HepG2 (cell line): ENCODE measurements around the gene SHANK2. TPM values are rescaled to one million over a fixed set of nuclear protein-coding genes. Genes with fewer than 3 reads are reported as not detected.

ENCODE experiments used
- GATAD1 ChIP-seq: IDR thresholded peaks from 2 replicates; pipeline ENCODE4 v1.6.1; 2016; ENCODE audit warnings: missing genetic modification reagents, missing compliant biosample characterization
- JUN ChIP-seq: sonication (generic); formaldehyde crosslinking; IDR thresholded peaks from 2 replicates; pipeline ENCODE4 v1.4.0; 2020; ENCODE audit warnings: mild to moderate bottlenecking, missing genetic modification reagents
- PCBP2 ChIP-seq: fragments of 200-400 bp; formaldehyde crosslinking; optimal IDR thresholded peaks from 2 replicates; pipeline ENCODE3; 2018; ENCODE audit warnings: low read length, low read depth; ENCODE audit not compliant: poor library complexity, severe bottlenecking
- PHB2 ChIP-seq: fragments of 450-650 bp; IDR thresholded peaks from 2 replicates; pipeline ENCODE4 v1.6.1; 2018; ENCODE audit not compliant: partially characterized antibody
- RARG ChIP-seq: sonication (generic); formaldehyde crosslinking; IDR thresholded peaks from 2 replicates; pipeline ENCODE4 v1.4.0; 2020; ENCODE audit warnings: low read depth, mild to moderate bottlenecking, missing genetic modification reagents
- SIX4 ChIP-seq: sonication (generic); formaldehyde crosslinking; IDR thresholded peaks from 2 replicates; pipeline ENCODE4 v1.4.0; 2020; ENCODE audit warnings: missing genetic modification reagents
- SOX6 ChIP-seq, 2 experiments: fragments of 450-650 bp in 1 of 2; sonication (generic) in 1 of 2; formaldehyde crosslinking in 1 of 2; IDR thresholded peaks; 2 replicates each; pipeline versions ENCODE4 v1.4.0 to v1.6.1; 2017 to 2020; ENCODE audit warnings: antibody characterized with exemption in 1 of 2, mild to moderate bottlenecking in 1 of 2, missing genetic modification reagents in 1 of 2
- SRSF1 ChIP-seq: fragments of 200-400 bp; formaldehyde crosslinking; optimal IDR thresholded peaks from 2 replicates; pipeline ENCODE3; 2017; ENCODE audit warnings: mild to moderate bottlenecking, low read depth, low read length, moderate library complexity
- ZNF143 ChIP-seq: sonication (generic); formaldehyde crosslinking; IDR thresholded peaks from 2 replicates; pipeline ENCODE4 v1.4.0; 2020; ENCODE audit warnings: missing genetic modification reagents
- ZNF350 ChIP-seq: sonication (generic); formaldehyde crosslinking; IDR thresholded peaks from 2 replicates; pipeline ENCODE4 v1.4.0; 2020; ENCODE audit warnings: mild to moderate bottlenecking, low read depth, missing genetic modification reagents, borderline replicate concordance
- ZNF543 ChIP-seq: sonication (generic); formaldehyde crosslinking; IDR thresholded peaks from 2 replicates; pipeline ENCODE4 v1.4.0; 2020; ENCODE audit warnings: mild to moderate bottlenecking, missing genetic modification reagents
- ZNF567 ChIP-seq: sonication (generic); formaldehyde crosslinking; IDR thresholded peaks from 2 replicates; pipeline ENCODE4 v1.8.1; 2023; ENCODE audit warnings: mild to moderate bottlenecking, missing genetic modification reagents, borderline replicate concordance
- polyA plus RNA-seq, 8 experiments: library from polyadenylated mRNA; depleted of rRNA in 3 of 8; stranded (reverse) in 7 of 8; unstranded in 1 of 8; fragments of >200 nt; fragmentation: Illumina TruSeq in 4 of 8; extraction: Trizol in 4 of 8; gene quantifications; 2 replicates each; pipeline versions ENCODE4 v1.2.1 to v1.2.3, GENCODE V29; 2011 to 2016; ENCODE audit warnings: low read depth in 4 of 8, missing spikeins in 1 of 8, mixed read lengths in 1 of 8; ENCODE audit not compliant: insufficient read depth in 1 of 8
- total RNA-seq, 5 experiments: library from RNA; depleted of rRNA; stranded (reverse); fragments of >200 nt; fragmentation: Illumina TruSeq; extraction: Trizol; gene quantifications; 2 replicates each; pipeline ENCODE4 v1.2.3, GENCODE V29; 2016; ENCODE audit warnings: low read depth in 1 of 5
- TF ChIP-seq, protein P1 (sequence below): sonication (generic); formaldehyde crosslinking; IDR thresholded peaks from 2 replicates; pipeline ENCODE4 v1.4.0; 2020; ENCODE audit warnings: missing genetic modification reagents
- TF ChIP-seq, protein P2 (sequence below), 2 experiments: sonication (generic) in 1 of 2; formaldehyde crosslinking in 1 of 2; IDR thresholded peaks; 2 replicates each; pipeline versions ENCODE4 v1.4.0 to v1.6.1; 2016 to 2020; ENCODE audit warnings: borderline replicate concordance in 1 of 2, low read depth in 1 of 2, mild to moderate bottlenecking in 1 of 2, missing genetic modification reagents in 1 of 2
- TF ChIP-seq, protein P3 (sequence below): sonication (generic); formaldehyde crosslinking; IDR thresholded peaks from 2 replicates; pipeline ENCODE4 v1.5.0; 2020; ENCODE audit warnings: mild to moderate bottlenecking, missing genetic modification reagents
- TF ChIP-seq, protein P4 (sequence below): sonication (generic); formaldehyde crosslinking; IDR thresholded peaks from 2 replicates; pipeline ENCODE4 v1.4.0; 2020; ENCODE audit warnings: missing genetic modification reagents, mild to moderate bottlenecking, borderline replicate concordance

SHANK2 gene
- total and polyA plus RNA-seq, 2 of the 13 experiments (the other 11 are each of a cell fraction or from before 2014, with no cell fraction given): 10.2 to 13.0 TPM

DNA sequence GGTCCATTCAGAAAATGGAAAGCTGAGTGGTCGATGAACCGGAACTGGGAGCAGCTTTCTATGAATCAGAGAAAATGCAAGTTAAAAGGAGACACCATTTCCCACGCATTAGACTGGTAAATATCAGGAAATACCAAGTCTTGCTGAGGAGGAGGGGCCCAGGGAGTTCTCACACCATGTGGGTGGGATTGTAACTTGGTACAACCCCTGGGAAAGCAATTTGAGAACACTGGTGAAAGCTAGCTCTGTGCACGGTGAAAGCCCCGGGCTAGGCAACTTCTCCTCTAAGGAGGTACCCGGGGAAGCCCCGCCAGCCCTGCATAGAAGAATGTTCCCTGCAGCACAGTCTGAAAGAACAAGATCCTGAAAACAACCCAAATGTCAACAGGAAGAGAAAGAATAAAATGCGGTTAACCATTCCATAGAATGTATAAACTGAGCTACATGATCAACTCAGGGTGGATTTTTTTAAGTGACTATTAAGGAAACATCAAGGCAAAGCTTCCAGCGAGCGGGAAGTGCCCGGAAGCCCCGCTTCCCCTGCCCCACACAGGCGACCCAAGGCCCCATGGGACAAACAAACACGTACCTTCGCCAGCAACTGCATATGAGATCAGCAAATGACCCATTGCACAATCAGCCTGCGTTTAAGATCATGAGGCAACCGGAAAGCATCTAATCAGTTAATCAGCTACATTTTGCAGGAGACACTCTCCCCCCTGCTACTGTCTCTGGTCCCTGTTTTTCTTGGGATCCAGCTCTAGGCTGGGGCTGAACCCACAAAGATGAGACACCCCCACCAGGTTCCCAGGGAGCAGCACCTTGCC is 11.3 kb downstream of the SHANK2 start (continued):
- TF ChIP-seq RARG (CRISPR knock-in tag): no peak
- no peak for TF ChIP-seq PHB2
- peak; percentile 82 for TF ChIP-seq JUN (CRISPR knock-in tag)
- TF ChIP-seq SRSF1: no peak
- peak; percentile 96 for TF ChIP-seq ZNF350
- TF ChIP-seq GATAD1: peak; percentile 74
- TF ChIP-seq, protein P1, sequence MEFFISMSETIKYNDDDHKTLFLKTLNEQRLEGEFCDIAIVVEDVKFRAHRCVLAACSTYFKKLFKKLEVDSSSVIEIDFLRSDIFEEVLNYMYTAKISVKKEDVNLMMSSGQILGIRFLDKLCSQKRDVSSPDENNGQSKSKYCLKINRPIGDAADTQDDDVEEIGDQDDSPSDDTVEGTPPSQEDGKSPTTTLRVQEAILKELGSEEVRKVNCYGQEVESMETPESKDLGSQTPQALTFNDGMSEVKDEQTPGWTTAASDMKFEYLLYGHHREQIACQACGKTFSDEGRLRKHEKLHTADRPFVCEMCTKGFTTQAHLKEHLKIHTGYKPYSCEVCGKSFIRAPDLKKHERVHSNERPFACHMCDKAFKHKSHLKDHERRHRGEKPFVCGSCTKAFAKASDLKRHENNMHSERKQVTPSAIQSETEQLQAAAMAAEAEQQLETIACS (CRISPR knock-in tag): no peak
- TF ChIP-seq SIX4 (CRISPR knock-in tag): no peak
- TF ChIP-seq, protein P2, sequence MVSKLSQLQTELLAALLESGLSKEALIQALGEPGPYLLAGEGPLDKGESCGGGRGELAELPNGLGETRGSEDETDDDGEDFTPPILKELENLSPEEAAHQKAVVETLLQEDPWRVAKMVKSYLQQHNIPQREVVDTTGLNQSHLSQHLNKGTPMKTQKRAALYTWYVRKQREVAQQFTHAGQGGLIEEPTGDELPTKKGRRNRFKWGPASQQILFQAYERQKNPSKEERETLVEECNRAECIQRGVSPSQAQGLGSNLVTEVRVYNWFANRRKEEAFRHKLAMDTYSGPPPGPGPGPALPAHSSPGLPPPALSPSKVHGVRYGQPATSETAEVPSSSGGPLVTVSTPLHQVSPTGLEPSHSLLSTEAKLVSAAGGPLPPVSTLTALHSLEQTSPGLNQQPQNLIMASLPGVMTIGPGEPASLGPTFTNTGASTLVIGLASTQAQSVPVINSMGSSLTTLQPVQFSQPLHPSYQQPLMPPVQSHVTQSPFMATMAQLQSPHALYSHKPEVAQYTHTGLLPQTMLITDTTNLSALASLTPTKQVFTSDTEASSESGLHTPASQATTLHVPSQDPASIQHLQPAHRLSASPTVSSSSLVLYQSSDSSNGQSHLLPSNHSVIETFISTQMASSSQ (IDR thresholded peaks at IDR 0.05; ENCODE audit: low read depth): peak; percentile 61
- TF ChIP-seq, protein P2 (CRISPR knock-in tag; IDR thresholded peaks at IDR 0.05; ENCODE audit: borderline replicate concordance): peak; percentile 66; the same call in 1 of the 2 replicates
- no peak for TF ChIP-seq PCBP2
- no peak for TF ChIP-seq SOX6 (IDR thresholded peaks at IDR 0.05)
- peak; percentile 90 for TF ChIP-seq SOX6 (CRISPR knock-in tag; IDR thresholded peaks at IDR 0.05)
- peak; percentile 82 for TF ChIP-seq ZNF143 (CRISPR knock-in tag)
- no peak for TF ChIP-seq ZNF543 (CRISPR knock-in tag)
- TF ChIP-seq, protein P3, sequence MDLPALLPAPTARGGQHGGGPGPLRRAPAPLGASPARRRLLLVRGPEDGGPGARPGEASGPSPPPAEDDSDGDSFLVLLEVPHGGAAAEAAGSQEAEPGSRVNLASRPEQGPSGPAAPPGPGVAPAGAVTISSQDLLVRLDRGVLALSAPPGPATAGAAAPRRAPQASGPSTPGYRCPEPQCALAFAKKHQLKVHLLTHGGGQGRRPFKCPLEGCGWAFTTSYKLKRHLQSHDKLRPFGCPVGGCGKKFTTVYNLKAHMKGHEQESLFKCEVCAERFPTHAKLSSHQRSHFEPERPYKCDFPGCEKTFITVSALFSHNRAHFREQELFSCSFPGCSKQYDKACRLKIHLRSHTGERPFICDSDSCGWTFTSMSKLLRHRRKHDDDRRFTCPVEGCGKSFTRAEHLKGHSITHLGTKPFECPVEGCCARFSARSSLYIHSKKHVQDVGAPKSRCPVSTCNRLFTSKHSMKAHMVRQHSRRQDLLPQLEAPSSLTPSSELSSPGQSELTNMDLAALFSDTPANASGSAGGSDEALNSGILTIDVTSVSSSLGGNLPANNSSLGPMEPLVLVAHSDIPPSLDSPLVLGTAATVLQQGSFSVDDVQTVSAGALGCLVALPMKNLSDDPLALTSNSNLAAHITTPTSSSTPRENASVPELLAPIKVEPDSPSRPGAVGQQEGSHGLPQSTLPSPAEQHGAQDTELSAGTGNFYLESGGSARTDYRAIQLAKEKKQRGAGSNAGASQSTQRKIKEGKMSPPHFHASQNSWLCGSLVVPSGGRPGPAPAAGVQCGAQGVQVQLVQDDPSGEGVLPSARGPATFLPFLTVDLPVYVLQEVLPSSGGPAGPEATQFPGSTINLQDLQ (CRISPR knock-in tag): no peak
- TF ChIP-seq, protein P4, sequence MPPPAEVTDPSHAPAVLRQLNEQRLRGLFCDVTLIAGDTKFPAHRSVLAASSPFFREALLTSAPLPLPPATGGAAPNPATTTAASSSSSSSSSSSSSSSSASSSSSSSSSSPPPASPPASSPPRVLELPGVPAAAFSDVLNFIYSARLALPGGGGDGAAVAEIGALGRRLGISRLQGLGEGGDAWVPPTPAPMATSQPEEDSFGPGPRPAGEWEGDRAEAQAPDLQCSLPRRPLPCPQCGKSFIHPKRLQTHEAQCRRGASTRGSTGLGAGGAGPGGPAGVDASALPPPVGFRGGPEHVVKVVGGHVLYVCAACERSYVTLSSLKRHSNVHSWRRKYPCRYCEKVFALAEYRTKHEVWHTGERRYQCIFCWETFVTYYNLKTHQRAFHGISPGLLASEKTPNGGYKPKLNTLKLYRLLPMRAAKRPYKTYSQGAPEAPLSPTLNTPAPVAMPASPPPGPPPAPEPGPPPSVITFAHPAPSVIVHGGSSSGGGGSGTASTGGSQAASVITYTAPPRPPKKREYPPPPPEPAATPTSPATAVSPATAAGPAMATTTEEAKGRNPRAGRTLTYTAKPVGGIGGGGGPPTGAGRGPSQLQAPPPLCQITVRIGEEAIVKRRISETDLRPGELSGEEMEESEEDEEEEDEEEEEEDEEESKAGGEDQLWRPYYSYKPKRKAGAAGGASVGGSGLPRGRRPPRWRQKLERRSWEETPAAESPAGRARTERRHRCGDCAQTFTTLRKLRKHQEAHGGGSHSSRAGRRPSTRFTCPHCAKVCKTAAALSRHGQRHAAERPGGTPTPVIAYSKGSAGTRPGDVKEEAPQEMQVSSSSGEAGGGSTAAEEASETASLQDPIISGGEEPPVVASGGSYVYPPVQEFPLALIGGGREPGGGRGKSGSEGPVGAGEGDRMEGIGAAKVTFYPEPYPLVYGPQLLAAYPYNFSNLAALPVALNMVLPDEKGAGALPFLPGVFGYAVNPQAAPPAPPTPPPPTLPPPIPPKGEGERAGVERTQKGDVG: no peak
- no peak for TF ChIP-seq ZNF567 (CRISPR knock-in tag)
